Kidney epithelial cell (primary cell): Measurements from ENCODE around the gene FCHSD2. TPM values are rescaled to one million over a fixed set of nuclear protein-coding genes. Genes with fewer than 3 reads are reported as not detected.

Experiments
- DNase-seq: peaks from one replicate; pipeline ENCODE4 v3.0.0-alpha.2; 2010; ENCODE audit warnings: low read depth
- H3K27me3 ChIP-seq: 2 replicates; pipeline ENCODE4 v1.6.0; 2011; ENCODE audit warnings: low read length; ENCODE audit not compliant: control insufficient read depth, insufficient read depth
- H3K36me3 ChIP-seq: 2 replicates; pipeline ENCODE4 v1.5.1; 2011; ENCODE audit warnings: low read length; ENCODE audit not compliant: control insufficient read depth, insufficient read depth
- H3K4me3 ChIP-seq: 2 replicates; pipeline ENCODE4 v1.5.1; 2011; ENCODE audit warnings: low read depth, mild to moderate bottlenecking, control low read depth, low read length
- total RNA-seq: library from RNA; depleted of rRNA; stranded (reverse); fragments of >200 nt; gene quantifications from 2 replicates; pipeline ENCODE4 v1.2.3, GENCODE V29; 2015
- TF ChIP-seq, protein P1 (sequence below): IDR thresholded peaks from 2 replicates; pipeline ENCODE4 v1.5.1; 2011; ENCODE audit warnings: mild to moderate bottlenecking, moderate library complexity, low read length, control low read depth, inconsistent platforms; ENCODE audit not compliant: insufficient read depth, poor library complexity, severe bottlenecking

FCHSD2 gene
- total RNA-seq, 1 donor from 2014 or later: 13.2 TPM

DNA sequence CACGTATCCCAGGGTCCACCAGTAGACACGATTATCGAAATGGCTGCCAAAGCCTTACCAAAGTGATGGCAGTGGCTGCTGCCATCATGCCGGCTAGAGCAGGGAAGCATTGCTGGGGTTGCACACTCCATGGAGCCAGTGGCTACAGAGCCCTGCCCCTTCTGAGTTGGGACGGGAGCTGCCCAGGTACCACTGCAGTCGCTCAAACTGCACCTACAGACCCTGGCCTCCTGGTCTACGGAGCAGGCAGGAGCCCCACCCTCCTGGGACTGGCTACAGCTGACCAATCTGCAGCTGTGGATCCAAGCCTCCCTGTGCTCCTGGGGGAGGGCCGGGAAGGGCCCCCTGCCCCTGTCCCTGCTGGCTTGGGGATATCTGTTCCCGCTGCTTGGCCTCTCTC, 216.5 kb downstream of the FCHSD2 start:
- Histone ChIP-seq H3K27me3 (no peaks in the 10 kb centered on the region), H3K4me3 (no peak overlapping the region), H3K36me3 (no peaks in the 10 kb centered on the region)
- no peak for DNase-seq
- TF ChIP-seq, protein P1, sequence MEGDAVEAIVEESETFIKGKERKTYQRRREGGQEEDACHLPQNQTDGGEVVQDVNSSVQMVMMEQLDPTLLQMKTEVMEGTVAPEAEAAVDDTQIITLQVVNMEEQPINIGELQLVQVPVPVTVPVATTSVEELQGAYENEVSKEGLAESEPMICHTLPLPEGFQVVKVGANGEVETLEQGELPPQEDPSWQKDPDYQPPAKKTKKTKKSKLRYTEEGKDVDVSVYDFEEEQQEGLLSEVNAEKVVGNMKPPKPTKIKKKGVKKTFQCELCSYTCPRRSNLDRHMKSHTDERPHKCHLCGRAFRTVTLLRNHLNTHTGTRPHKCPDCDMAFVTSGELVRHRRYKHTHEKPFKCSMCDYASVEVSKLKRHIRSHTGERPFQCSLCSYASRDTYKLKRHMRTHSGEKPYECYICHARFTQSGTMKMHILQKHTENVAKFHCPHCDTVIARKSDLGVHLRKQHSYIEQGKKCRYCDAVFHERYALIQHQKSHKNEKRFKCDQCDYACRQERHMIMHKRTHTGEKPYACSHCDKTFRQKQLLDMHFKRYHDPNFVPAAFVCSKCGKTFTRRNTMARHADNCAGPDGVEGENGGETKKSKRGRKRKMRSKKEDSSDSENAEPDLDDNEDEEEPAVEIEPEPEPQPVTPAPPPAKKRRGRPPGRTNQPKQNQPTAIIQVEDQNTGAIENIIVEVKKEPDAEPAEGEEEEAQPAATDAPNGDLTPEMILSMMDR: no peak

DNA sequence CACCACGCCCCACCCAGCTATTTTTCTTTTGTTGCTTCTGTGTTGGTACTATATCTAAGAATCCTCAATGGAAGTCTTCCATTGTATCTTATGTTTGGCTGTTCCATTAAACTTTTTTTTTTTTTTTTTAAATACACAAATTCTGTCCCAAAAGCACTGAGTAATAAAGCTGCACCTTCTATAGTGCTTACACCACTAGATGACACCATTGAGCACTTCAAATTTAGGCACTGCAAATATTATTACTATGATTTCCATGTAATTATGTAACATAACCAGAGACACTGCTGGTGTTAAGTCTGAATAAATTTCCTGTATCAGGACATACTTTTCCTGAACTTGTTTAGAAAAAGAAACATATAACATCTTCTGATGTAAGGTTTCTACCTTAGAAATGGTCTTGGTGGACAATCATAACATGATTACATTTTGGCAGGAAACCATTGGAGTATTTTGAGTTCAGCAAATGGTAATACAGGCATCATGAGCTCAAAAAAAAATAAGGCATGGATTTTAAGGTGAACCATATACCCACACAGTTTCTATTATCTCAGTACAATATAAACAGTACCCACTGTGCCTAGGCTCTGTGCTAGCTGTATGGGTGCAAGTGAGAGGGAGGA, 217.4 kb downstream of the FCHSD2 start:
- no peak overlapping the region for H3K4me3 ChIP-seq
- TF ChIP-seq, protein P1: peak; percentile 31
- DNase-seq: no peak
- no peaks in the 10 kb centered on the region for H3K27me3 ChIP-seq
- H3K36me3 ChIP-seq: no peaks in the 10 kb centered on the region

DNA sequence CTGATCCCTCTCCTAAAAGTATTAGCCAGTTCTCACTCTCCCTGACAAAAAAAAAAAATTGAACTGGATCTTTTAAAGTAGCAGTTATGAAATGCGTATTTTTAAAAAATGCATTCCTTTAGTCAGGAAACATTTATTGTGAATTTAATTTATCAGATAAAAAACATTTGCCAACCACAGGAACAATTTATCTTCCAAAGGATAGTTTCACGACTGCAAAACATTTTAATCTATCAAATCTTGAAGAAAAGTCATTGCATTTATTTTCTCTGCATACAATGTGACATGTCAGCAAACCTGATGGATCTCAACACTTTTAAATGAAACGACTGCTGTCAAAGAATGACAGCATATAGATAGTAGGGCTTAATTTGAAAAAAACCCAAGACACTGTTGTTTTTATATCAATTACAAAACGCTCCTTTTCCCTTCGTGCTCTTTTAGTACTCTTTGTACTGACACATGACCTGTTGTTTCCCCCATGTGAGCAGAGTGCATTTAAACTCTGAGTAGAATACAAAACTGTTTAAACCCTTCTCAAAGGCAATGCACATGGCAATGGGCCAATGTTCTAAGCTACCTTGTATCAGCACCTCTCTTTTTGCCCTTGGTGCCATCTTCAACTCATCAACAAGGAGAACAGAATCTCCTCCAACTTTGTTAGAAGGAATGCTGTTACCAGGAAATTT, 220.9 kb downstream of the FCHSD2 start:
- H3K36me3 ChIP-seq: no peaks in the 10 kb centered on the region
- no peak overlapping the region for H3K4me3 ChIP-seq
- TF ChIP-seq, protein P1: no peak
- no peak for DNase-seq
- H3K27me3 ChIP-seq: no peaks in the 10 kb centered on the region

DNA sequence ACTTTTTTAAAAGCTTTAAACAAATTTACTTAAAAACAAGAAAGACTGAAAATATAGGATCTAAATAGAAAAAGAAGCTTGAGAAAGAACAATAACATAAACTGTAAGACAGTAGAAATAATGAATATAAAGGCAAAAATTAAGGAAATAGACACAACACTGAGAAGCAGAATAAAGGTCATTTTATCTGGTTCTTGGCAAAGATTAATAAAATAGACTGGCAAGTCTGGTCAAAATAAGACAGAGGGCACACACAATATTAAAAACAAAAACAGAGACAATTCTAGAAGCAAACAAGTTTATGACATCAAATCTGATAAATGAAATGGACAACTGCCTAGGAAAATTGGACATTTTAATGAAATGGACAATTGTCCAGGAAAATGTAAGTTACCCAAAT, 222.1 kb downstream of the FCHSD2 start:
- Histone ChIP-seq H3K4me3 (no peak overlapping the region), H3K27me3 (no peaks in the 10 kb centered on the region), H3K36me3 (no peaks in the 10 kb centered on the region)
- DNase-seq: no peak
- TF ChIP-seq, protein P1: no peak

DNA sequence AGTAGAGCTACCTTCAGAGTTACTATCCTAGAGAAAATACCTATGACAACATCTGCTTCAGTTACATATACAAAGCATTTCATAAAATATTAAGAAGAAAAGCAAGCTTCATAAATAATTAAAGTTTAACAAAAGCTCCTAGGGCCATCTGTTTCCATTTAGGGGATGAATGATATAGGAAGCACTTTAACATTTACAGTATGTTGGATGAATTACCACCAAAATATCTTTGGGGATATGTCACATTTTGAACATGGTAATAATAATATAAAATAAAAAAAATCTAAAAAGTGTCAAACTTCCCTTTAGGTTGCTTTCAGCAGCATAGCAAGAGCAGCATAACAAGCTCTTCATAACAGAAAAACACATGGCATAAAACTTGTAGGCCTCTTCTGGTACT, 223.3 kb downstream of the FCHSD2 start:
- Histone ChIP-seq H3K27me3 (no peaks in the 10 kb centered on the region), H3K4me3 (no peak overlapping the region), H3K36me3 (no peaks in the 10 kb centered on the region)
- TF ChIP-seq, protein P1: no peak
- no peak for DNase-seq
